Lower leg skin (tissue), 3 donors: ENCODE data around the gene TCEANC2.

Source experiments
- CTCF ChIP-seq, 3 donors: fragments of 450-650 bp; IDR thresholded peaks; one replicate each; pipeline ENCODE4 v1.5.1; 2016; ENCODE audit warnings: antibody characterized with exemption in 3 of 3, mild to moderate bottlenecking in 3 of 3, moderate library complexity in 2 of 3
- POLR2A ChIP-seq, 2 donors: fragments of 450-650 bp; IDR thresholded peaks; one replicate each; pipeline ENCODE4 v1.6.1; 2016 to 2017; ENCODE audit warnings: antibody characterized with exemption in 2 of 2, mild to moderate bottlenecking in 1 of 2, moderate library complexity in 1 of 2

- TF ChIP-seq CTCF (IDR thresholded peaks at IDR 0.05): no peak
- no peak for TF ChIP-seq POLR2A (IDR thresholded peaks at IDR 0.05)
Observed at GRCh38 chr1:54016343-54017282, 36.8 kb upstream of the TCEANC2 start.
